ENCODE results near the gene NKAP.
"Not testable (repeated sequence)": the region's sequence is repeated elsewhere in the genome, so short reads cannot be mapped to it uniquely, and the experiment has no call there.

The NKAP gene

GRCh38 chrX:119943185-119943988, at the start of gene NKAP:
Gene NKAP, minus strand, starts transcription at chrX:119943751. Its CDS starts 146 bp downstream, at chrX:119943605.
- peak; percentile 52 to 61 for DNase-seq (ENCODE audit: low read depth in 2 of 2)

GRCh38 chrX:119991005-119991787, 47.6 kb upstream of the NKAP start:
- DNase-seq (ENCODE audit: low read depth in 2 of 2) = no peak

GRCh38 chrX:119990556-119991004, 47.0 kb upstream of the NKAP start:
- DNase-seq (ENCODE audit: low read depth in 2 of 2) = no peak

GRCh38 chrX:119989905-119990555, 46.5 kb upstream of the NKAP start:
- DNase-seq (ENCODE audit: low read depth in 2 of 2) = no peak

GRCh38 chrX:119986203-119986602, 42.7 kb upstream of the NKAP start:
- DNase-seq (ENCODE audit: low read depth in 2 of 2) = no peak

- no peak for DNase-seq (ENCODE audit: low read depth in 2 of 2)
Measured at GRCh38 chrX:119984652-119985051, 41.1 kb upstream of the NKAP start.

- DNase-seq (ENCODE audit: low read depth in 2 of 2) = no peak
Measured at GRCh38 chrX:119983494-119983893, 39.9 kb upstream of the NKAP start.

GRCh38 chrX:119982145-119982544, 38.6 kb upstream of the NKAP start:
- DNase-seq (ENCODE audit: low read depth in 2 of 2) = no peak

- no peak for DNase-seq (ENCODE audit: low read depth in 2 of 2)
Measured at GRCh38 chrX:119981286-119982070, 37.9 kb upstream of the NKAP start.

- DNase-seq (ENCODE audit: low read depth in 2 of 2) = not testable (repeated sequence)
Measured at GRCh38 chrX:119977172-119977571, 33.6 kb upstream of the NKAP start.

- DNase-seq (ENCODE audit: low read depth in 2 of 2) = no peak
Measured at GRCh38 chrX:119971184-119971583, 27.6 kb upstream of the NKAP start.

GRCh38 chrX:119970574-119970973, 27.0 kb upstream of the NKAP start:
- no peak for DNase-seq (ENCODE audit: low read depth in 2 of 2)

GRCh38 chrX:119966837-119967236, 23.3 kb upstream of the NKAP start:
- DNase-seq (ENCODE audit: low read depth in 2 of 2) = not testable (repeated sequence)

GRCh38 chrX:119960625-119961024, 17.1 kb upstream of the NKAP start:
- no peak for DNase-seq (ENCODE audit: low read depth in 2 of 2)

GRCh38 chrX:119955807-119956570, 12.4 kb upstream of the NKAP start:
- DNase-seq (ENCODE audit: low read depth in 2 of 2) = not testable (repeated sequence)

- no peak for DNase-seq (ENCODE audit: low read depth in 2 of 2)
Measured at GRCh38 chrX:119954374-119954773, 10.8 kb upstream of the NKAP start.

GRCh38 chrX:119948381-119948780, 4.8 kb upstream of the NKAP start:
- DNase-seq (ENCODE audit: low read depth in 2 of 2) = no peak

- DNase-seq (ENCODE audit: low read depth in 2 of 2) = no peak
Measured at GRCh38 chrX:119945481-119945880, 1.9 kb upstream of the NKAP start.

- DNase-seq (ENCODE audit: low read depth in 2 of 2) = no peak
Measured at GRCh38 chrX:119942831-119943184, 743 bp downstream of the NKAP start.

GRCh38 chrX:119942173-119942819, 1.3 kb downstream of the NKAP start:
- DNase-seq (ENCODE audit: low read depth in 2 of 2) = no peak
